Stomach (tissue), 9 donors: ENCODE results near the gene SMOC2. TPM values are rescaled to one million over a fixed set of nuclear protein-coding genes. Genes with fewer than 3 reads are reported as not detected.
A peak's percentile ranks its signal among the peaks of the same experiment; 100 is the strongest.

Experiments
- DNase-seq, 2 donors: peaks; one replicate each; pipeline versions ENCODE4 v3.0.0 to v3.0.0-alpha.2; 2013 to 2019
- H3K27ac ChIP-seq, 5 donors: fragments of 200-600 bp in 4 of 5; sonication (generic) in 4 of 5; one replicate each; pipeline ENCODE4 v1.5.1; 2013 to 2019; ENCODE audit warnings: mild to moderate bottlenecking in 1 of 5, moderate library complexity in 1 of 5
- H3K27me3 ChIP-seq, 3 donors: fragments of 200-600 bp; sonication (generic); one replicate each; pipeline ENCODE4 v1.5.1; 2017 to 2019; ENCODE audit warnings: mixed run types in 1 of 3
- H3K36me3 ChIP-seq, 4 donors: fragments of 200-600 bp; sonication (generic); 1 replicate in 3 of 4; 2 replicates in 1 of 4; pipeline ENCODE4 v1.5.1; 2016 to 2019
- H3K4me1 ChIP-seq, 4 donors: fragments of 200-600 bp; sonication (generic); one replicate each; pipeline ENCODE4 v1.5.1; 2016 to 2019
- H3K4me3 ChIP-seq, 4 donors: fragments of 200-600 bp; sonication (generic) in 3 of 4; one replicate each; pipeline ENCODE4 v1.5.1; 2016 to 2019; ENCODE audit warnings: mild to moderate bottlenecking in 1 of 4
- H3K9me3 ChIP-seq, 4 donors: fragments of 200-600 bp; sonication (generic); one replicate each; pipeline ENCODE4 v1.5.1; 2016 to 2019
- EP300 ChIP-seq: sonication (generic); formaldehyde crosslinking; IDR thresholded peaks from one replicate; pipeline ENCODE4 v1.6.1; 2017; ENCODE audit warnings: antibody characterized with exemption
- POLR2A ChIP-seq, 4 donors: fragments of 450-650 bp; IDR thresholded peaks; one replicate each; pipeline ENCODE4 v1.6.1; 2016; ENCODE audit warnings: antibody characterized with exemption in 4 of 4, control low read depth in 2 of 4, mild to moderate bottlenecking in 1 of 4, moderate library complexity in 1 of 4
- POLR2AphosphoS5 ChIP-seq, 3 donors: sonication (generic); formaldehyde crosslinking; IDR thresholded peaks; one replicate each; pipeline ENCODE4 v1.6.1; 2016; ENCODE audit warnings: antibody characterized with exemption in 3 of 3
- WGBS, 5 donors: extraction: QIAGEN DNeasy Blood & Tissue Kit in 3 of 5; methylation state at CpG; one replicate each; pipeline versions ENCODE4 v1.1.5 to v1.1.7; 2013 to 2018; 5-methylcytosine and 5-hydroxymethylcytosine counted together
- intact Hi-C: fragments of 100-400 bp; cut with DNase I; formaldehyde crosslinking; loops from one replicate; pipeline ENCODE4 v1.15.1; 2023; ENCODE audit warnings: low total_unique reads
- polyA plus RNA-seq, 3 donors: library from polyadenylated mRNA; stranded (reverse); fragments of 200-250 nt; gene quantifications; one replicate each; pipeline ENCODE4 v1.2.3, GENCODE V29; 2013
- total RNA-seq, 5 donors: library from RNA; depleted of rRNA; stranded (reverse); fragments of >200 nt; gene quantifications; one replicate each; pipeline versions ENCODE4 v1.1.0 to v1.2.3, GENCODE V29; 2014 to 2016
- TF ChIP-seq, protein P1 (sequence below), 7 experiments: fragments of 450-650 bp in 4 of 7; fragments of 200-600 bp in 3 of 7; sonication (generic) in 3 of 7; IDR thresholded peaks; one replicate each; pipeline ENCODE4 v1.5.1; 2016 to 2019; ENCODE audit warnings: antibody characterized with exemption in 7 of 7, control low read depth in 2 of 7, mild to moderate bottlenecking in 1 of 7
- donor health status: healthy with polysubstance abuse.
- donor health status: Bipolar disorder and iron deficiency.
- donor health status: healthy.

Gene SMOC2
- total and polyA plus RNA-seq, 8 donors, result 7.9 to 520 (median 76.9) TPM

GRCh38 chr6:168518867-168519266, 77.9 kb downstream of the SMOC2 start:
- Histone ChIP-seq H3K36me3 (peaks cover 0 to 6% (median 0%) of the 10 kb centered on the region in 4 donors), H3K9me3 (no peaks in the 10 kb centered on the region), H3K4me3 (no peak overlapping the region), H3K27ac (no peak overlapping the region), H3K27me3 (no peaks in the 10 kb centered on the region), H3K4me1 (peaks cover 0 to 4% (median 0%) of the 10 kb centered on the region in 4 donors)
- no peak for DNase-seq
- TF ChIP-seq EP300 (no peak), POLR2AphosphoS5 (IDR thresholded peaks at IDR 0.05) (no peak), POLR2A (IDR thresholded peaks at IDR 0.05) (no peak)
- TF ChIP-seq, protein P1, sequence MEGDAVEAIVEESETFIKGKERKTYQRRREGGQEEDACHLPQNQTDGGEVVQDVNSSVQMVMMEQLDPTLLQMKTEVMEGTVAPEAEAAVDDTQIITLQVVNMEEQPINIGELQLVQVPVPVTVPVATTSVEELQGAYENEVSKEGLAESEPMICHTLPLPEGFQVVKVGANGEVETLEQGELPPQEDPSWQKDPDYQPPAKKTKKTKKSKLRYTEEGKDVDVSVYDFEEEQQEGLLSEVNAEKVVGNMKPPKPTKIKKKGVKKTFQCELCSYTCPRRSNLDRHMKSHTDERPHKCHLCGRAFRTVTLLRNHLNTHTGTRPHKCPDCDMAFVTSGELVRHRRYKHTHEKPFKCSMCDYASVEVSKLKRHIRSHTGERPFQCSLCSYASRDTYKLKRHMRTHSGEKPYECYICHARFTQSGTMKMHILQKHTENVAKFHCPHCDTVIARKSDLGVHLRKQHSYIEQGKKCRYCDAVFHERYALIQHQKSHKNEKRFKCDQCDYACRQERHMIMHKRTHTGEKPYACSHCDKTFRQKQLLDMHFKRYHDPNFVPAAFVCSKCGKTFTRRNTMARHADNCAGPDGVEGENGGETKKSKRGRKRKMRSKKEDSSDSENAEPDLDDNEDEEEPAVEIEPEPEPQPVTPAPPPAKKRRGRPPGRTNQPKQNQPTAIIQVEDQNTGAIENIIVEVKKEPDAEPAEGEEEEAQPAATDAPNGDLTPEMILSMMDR (IDR thresholded peaks at IDR 0.05), result no peak
- WGBS, 5 donors, result 82 to 97% (median 88%) methylated on average over 21 of the region's 21 CpGs
- intact Hi-C loops, result no loop called here

DNA sequence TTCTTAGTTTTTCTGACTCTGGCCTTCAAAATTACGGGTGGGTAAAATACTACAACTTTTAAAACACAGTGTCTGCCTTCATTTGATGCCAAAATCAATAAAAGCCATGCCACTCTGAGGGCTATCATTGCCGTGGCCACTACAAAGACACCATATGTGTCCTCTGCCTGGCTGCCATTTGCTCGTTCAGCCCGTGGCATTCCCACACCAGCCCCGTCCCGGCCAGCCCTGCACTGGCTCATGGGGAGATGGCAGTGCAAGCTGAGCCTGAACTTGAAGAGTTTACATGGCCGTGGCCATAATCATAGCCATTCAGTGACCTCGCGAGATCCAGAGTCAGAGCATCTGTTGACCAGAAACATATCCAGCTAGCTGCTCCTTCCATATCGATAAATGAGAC, 79.2 kb downstream of the SMOC2 start:
- Histone ChIP-seq H3K36me3 (peaks cover 0 to 6% (median 0%) of the 10 kb centered on the region in 4 donors), H3K4me3 (no peak overlapping the region), H3K27ac (no peak overlapping the region), H3K9me3 (no peaks in the 10 kb centered on the region), H3K27me3 (no peaks in the 10 kb centered on the region), H3K4me1 (peaks cover 0 to 4% (median 1%) of the 10 kb centered on the region in 4 donors)
- 88 to 93% (median 88%) methylated on average over 10 of the region's 10 CpGs for WGBS, 5 donors
- no peak for DNase-seq
- intact Hi-C loops, result no loop called here
- TF ChIP-seq, protein P1 (IDR thresholded peaks at IDR 0.05), result no peak
- no peak for TF ChIP-seq POLR2A (IDR thresholded peaks at IDR 0.05)
- no peak for TF ChIP-seq POLR2AphosphoS5 (IDR thresholded peaks at IDR 0.05)
- TF ChIP-seq EP300, result no peak

- Histone ChIP-seq H3K36me3 (no peaks in the 10 kb centered on the region), H3K27me3 (no peaks in the 10 kb centered on the region), H3K4me1 (peaks cover 12 to 31% (median 19%) of the 10 kb centered on the region in 4 donors), H3K4me3 (no peak overlapping the region), H3K9me3 (no peaks in the 10 kb centered on the region), H3K27ac (peak overlapping the region in 3 of 5 donors; percentile 45 to 80 (median 55))
- no peak for DNase-seq
- intact Hi-C loops, result no loop called here
- TF ChIP-seq EP300, result no peak
- TF ChIP-seq, protein P1 (IDR thresholded peaks at IDR 0.05), result no peak
- TF ChIP-seq POLR2AphosphoS5 (IDR thresholded peaks at IDR 0.05), result no peak
- no peak for TF ChIP-seq POLR2A (IDR thresholded peaks at IDR 0.05)
- WGBS, 5 donors, result 71 to 85% (median 77%) methylated on average over 13 of the region's 13 CpGs
Measured at GRCh38 chr6:168524571-168525001, 83.6 kb downstream of the SMOC2 start.

DNA sequence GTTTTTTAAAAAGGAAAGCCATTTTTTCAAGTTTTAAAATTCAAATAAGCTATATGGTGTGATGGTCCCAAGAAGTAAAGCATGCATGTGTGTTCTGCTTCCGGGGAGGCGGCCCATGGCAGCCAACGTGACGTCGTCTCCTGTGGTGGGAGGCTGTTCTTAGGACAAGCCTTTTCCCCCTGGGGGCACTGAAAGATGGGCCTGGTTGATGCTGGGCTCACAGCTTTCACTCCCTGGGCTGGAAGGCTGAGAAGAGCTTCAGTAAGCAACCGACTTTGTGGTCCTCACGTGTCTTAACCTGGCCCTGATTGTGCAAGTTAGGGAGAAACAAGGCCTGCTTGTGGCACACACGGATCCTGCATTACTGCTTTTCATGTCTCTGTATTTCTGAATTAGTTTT, 84.1 kb downstream of the SMOC2 start:
- Histone ChIP-seq H3K27ac (peak overlapping the region in 4 of 5 donors; percentile 45 to 80 (median 53)), H3K4me3 (no peak overlapping the region)
- intact Hi-C loops, result no loop called here

More for the DNA sequence above, 84.1 kb downstream of the SMOC2 start:
- TF ChIP-seq POLR2AphosphoS5 (IDR thresholded peaks at IDR 0.05) (no peak), POLR2A (IDR thresholded peaks at IDR 0.05) (no peak), EP300 (no peak)
- TF ChIP-seq, protein P1 (IDR thresholded peaks at IDR 0.05), result no peak
- no peaks in the 10 kb centered on the region for H3K36me3 ChIP-seq
- WGBS, 5 donors, result 90 to 97% (median 92%) methylated on average over 8 of the region's 8 CpGs
- peaks cover 12 to 31% (median 19%) of the 10 kb centered on the region in 4 donors for H3K4me1 ChIP-seq
- no peaks in the 10 kb centered on the region for H3K27me3 ChIP-seq
- DNase-seq, result no peak
- no peaks in the 10 kb centered on the region for H3K9me3 ChIP-seq
